Endothelial cell of umbilical vein (primary cell): Measurements from ENCODE around the gene DAB2. TPM values are rescaled to one million over a fixed set of nuclear protein-coding genes. Genes with fewer than 3 reads are reported as not detected.

Experiments
- BruUV-seq: library from RNA; stranded (reverse); fragments of 400-500 nt; replicated peaks from 2 replicates; lab custom pipeline; 2021; lab: Mats Ljungman, UMichigan
- CTCF ChIA-PET: fragments of 300-600, 350-600 bp; sonication (Branson Sonifier 250); formaldehyde crosslinking; loops from one replicate; lab custom pipeline; 2021; ENCODE audit warnings: antibody characterized with exemption, inconsistent platforms; lab: Charles Lee
- POLR2A ChIA-PET: fragments of 300-600, 350-600 bp; sonication (Branson Sonifier 250); formaldehyde crosslinking; loops from one replicate; lab custom pipeline; 2021; ENCODE audit warnings: antibody characterized with exemption, inconsistent platforms; lab: Charles Lee
- DNase-seq: peaks from one replicate; pipeline ENCODE4 v3.0.0-alpha.2; 2011; ENCODE audit warnings: low read depth, low spot score
- FAIRE-seq: peaks from 2 replicates; lab custom pipeline; 2011; peaks lifted over from hg19 to GRCh38; lab: Jason Lieb, UNC
- H2AFZ ChIP-seq: 2 replicates; pipeline ENCODE4 v1.6.0; 2012; ENCODE audit warnings: low read depth, low read length, control low read depth, inconsistent platforms
- H3K27ac ChIP-seq: 2 replicates; pipeline ENCODE4 v1.5.1; 2011; ENCODE audit warnings: low read depth, mild to moderate bottlenecking, control low read depth, low read length, moderate library complexity; ENCODE audit not compliant: insufficient read depth
- H3K27me3 ChIP-seq, 2 experiments: 2 replicates each; pipeline versions ENCODE4 v1.6.0 to v1.6.1; 2011; ENCODE audit warnings: low read length in 2 of 2, mixed read lengths in 1 of 2; ENCODE audit not compliant: control insufficient read depth in 2 of 2, insufficient read depth in 2 of 2
- H3K36me3 ChIP-seq, 2 experiments: 2 replicates in 1 of 2; 3 replicates in 1 of 2; pipeline ENCODE4 v1.5.1; 2011; ENCODE audit warnings: low read length in 2 of 2, mild to moderate bottlenecking in 1 of 2, moderate library complexity in 1 of 2; ENCODE audit not compliant: control insufficient read depth in 2 of 2, insufficient read depth in 2 of 2; ENCODE audit errors: extremely low read depth in 1 of 2
- H3K4me1 ChIP-seq: 3 replicates; pipeline ENCODE4 v1.5.1; 2011; ENCODE audit warnings: mild to moderate bottlenecking, low read length; ENCODE audit not compliant: control insufficient read depth, insufficient read depth; ENCODE audit errors: extremely low read depth
- H3K4me2 ChIP-seq: 2 replicates; pipeline ENCODE4 v1.6.1; 2011; ENCODE audit warnings: low read length, control low read depth, mixed read lengths; ENCODE audit not compliant: insufficient read depth
- H3K4me3 ChIP-seq, 3 experiments: fragments of 200-600 bp in 1 of 3; sonication (generic), shearing (Covaris generic) in 1 of 3; replicated peaks in 1 of 3; 2 replicates each; pipeline ENCODE4 v1.5.1; 2011 to 2016; ENCODE audit warnings: control low read depth in 3 of 3, low read length in 3 of 3, mild to moderate bottlenecking in 2 of 3, inconsistent platforms in 1 of 3, low read depth in 1 of 3, moderate library complexity in 1 of 3; ENCODE audit not compliant: insufficient read depth in 1 of 3
- H3K79me2 ChIP-seq: 2 replicates; pipeline ENCODE4 v1.6.0; 2012; ENCODE audit warnings: low read length, inconsistent platforms; ENCODE audit not compliant: control insufficient read depth, insufficient read depth
- H3K9ac ChIP-seq: replicated peaks from 2 replicates; pipeline ENCODE3; 2011; ENCODE audit warnings: low read length, control low read depth; ENCODE audit not compliant: insufficient read depth; ENCODE audit errors: extremely low read depth
- H3K9me1 ChIP-seq: replicated peaks from 3 replicates; pipeline ENCODE4 v1.6.0; 2011; ENCODE audit warnings: mild to moderate bottlenecking, low read length; ENCODE audit not compliant: control insufficient read depth, insufficient read depth; ENCODE audit errors: extremely low read depth
- H3K9me3 ChIP-seq: replicated peaks from 2 replicates; pipeline ENCODE4 v1.5.1; 2012; ENCODE audit warnings: low read length, inconsistent platforms; ENCODE audit not compliant: control insufficient read depth, insufficient read depth
- H4K20me1 ChIP-seq: replicated peaks from 2 replicates; pipeline ENCODE3; 2011; ENCODE audit warnings: mild to moderate bottlenecking, low read length; ENCODE audit not compliant: control insufficient read depth, insufficient read depth; ENCODE audit errors: extremely low read depth
- EZH2 ChIP-seq: IDR thresholded peaks from 2 replicates; pipeline ENCODE4 v1.6.1; 2012; ENCODE audit warnings: borderline replicate concordance, low read depth, mild to moderate bottlenecking, moderate library complexity, low read length, inconsistent platforms; ENCODE audit not compliant: severe bottlenecking
- FOS ChIP-seq: IDR thresholded peaks from 2 replicates; pipeline ENCODE4 v1.6.1; 2011; ENCODE audit warnings: mild to moderate bottlenecking, low read length, moderate library complexity, borderline replicate concordance; ENCODE audit not compliant: insufficient read depth
- GATA2 ChIP-seq: IDR thresholded peaks from 2 replicates; pipeline ENCODE4 v1.7.0; 2011; ENCODE audit warnings: low read depth, mild to moderate bottlenecking, moderate library complexity, mixed read lengths, low read length; ENCODE audit not compliant: insufficient read length, insufficient read depth
- JUN ChIP-seq: IDR thresholded peaks from 2 replicates; pipeline ENCODE4 v1.6.1; 2011; ENCODE audit warnings: borderline replicate concordance, low read depth; ENCODE audit not compliant: insufficient read length, insufficient read depth
- MYC ChIP-seq: IDR thresholded peaks from one replicate; pipeline ENCODE4 v1.6.1; 2011; ENCODE audit warnings: mild to moderate bottlenecking, low read depth, low read length
- POLR2A ChIP-seq: IDR thresholded peaks from 2 replicates; pipeline ENCODE4 v1.6.1; 2012; ENCODE audit warnings: low read depth, mild to moderate bottlenecking, control low read depth, low read length
- POLR2AphosphoS5 ChIP-seq: IDR thresholded peaks from 2 replicates; pipeline ENCODE4 v1.6.1; 2012; ENCODE audit warnings: low read depth, mild to moderate bottlenecking, control low read depth, low read length, moderate library complexity; ENCODE audit not compliant: insufficient read depth
- dilution Hi-C: fragments of 300-500 bp; cut with MboI; formaldehyde crosslinking; loops from one replicate; pipeline ENCODE4 v1.15.0; 2019; ENCODE audit warnings: low sequenced_read_pairs; ENCODE audit not compliant: extremely low pct_ligation_motif_present
- intact Hi-C: fragments of 100-400 bp; cut with micrococcal nuclease; formaldehyde crosslinking; loops from one replicate; pipeline ENCODE4 v1.10.0; 2022
- polyA plus RNA-seq, 4 experiments: library from polyadenylated mRNA; depleted of rRNA in 3 of 4; stranded (reverse) in 3 of 4; unstranded in 1 of 4; fragments of >200 nt; gene quantifications; 2 replicates each; pipeline versions ENCODE4 v1.2.1 to v1.2.3, GENCODE V29; 2011 to 2012; ENCODE audit warnings: missing spikeins in 1 of 4
- total RNA-seq: library from RNA; stranded (reverse); gene quantifications from 2 replicates; pipeline ENCODE4 v1.2.3, GENCODE V29; 2021
- TF ChIP-seq, protein P1 (sequence below), 2 donors: IDR thresholded peaks; 1 replicate in 1 of 2; 2 replicates in 1 of 2; pipeline ENCODE4 v1.5.1; 2011; ENCODE audit warnings: low read length in 2 of 2, mild to moderate bottlenecking in 2 of 2, moderate library complexity in 2 of 2, control low read depth in 1 of 2, inconsistent platforms in 1 of 2, low read depth in 1 of 2; ENCODE audit not compliant: insufficient read depth in 1 of 2; ENCODE audit errors: extremely low read depth in 1 of 2
- TF ChIP-seq, protein P2 (sequence below): IDR thresholded peaks from 2 replicates; pipeline ENCODE4 v1.6.1; 2011; ENCODE audit not compliant: insufficient read depth, insufficient read length

DAB2 gene
- total and polyA plus RNA-seq, 2 donors (not counting 3 experiments of a cell fraction or from before 2014, with no cell fraction given), result 168 to 283 TPM

DNA sequence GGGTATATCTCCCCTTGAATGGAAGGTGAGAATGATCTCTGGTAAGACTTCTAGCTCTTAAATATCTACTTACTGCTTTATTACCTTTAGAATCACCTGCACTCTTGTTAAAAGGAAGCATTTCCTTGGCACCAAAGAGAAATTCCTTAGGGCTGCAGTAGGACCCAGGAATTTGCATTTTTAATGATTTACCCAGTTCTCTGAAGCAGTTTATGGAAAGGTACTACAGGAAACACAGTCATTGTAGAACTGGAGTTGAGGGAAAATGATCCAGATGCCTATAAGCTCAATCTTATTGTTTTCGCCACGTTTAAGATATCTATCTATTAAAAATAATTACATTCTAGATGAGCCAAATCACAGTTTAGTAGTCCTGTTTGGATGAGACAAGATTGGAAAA, 51.0 kb downstream of the DAB2 start:
- no peaks in the 10 kb centered on the region for H4K20me1 ChIP-seq
- H3K9me1 ChIP-seq, result no peaks in the 10 kb centered on the region
- BruUV-seq, result no TSS peak
- H3K4me2 ChIP-seq, result no peak overlapping the region
- no peak overlapping the region for H2AFZ ChIP-seq
- TF ChIP-seq MYC (no peak), EZH2 (no peak), POLR2AphosphoS5 (no peak), POLR2A (no peak), JUN (no peak), FOS (no peak), GATA2 (no peak)
- TF ChIP-seq, protein P1, sequence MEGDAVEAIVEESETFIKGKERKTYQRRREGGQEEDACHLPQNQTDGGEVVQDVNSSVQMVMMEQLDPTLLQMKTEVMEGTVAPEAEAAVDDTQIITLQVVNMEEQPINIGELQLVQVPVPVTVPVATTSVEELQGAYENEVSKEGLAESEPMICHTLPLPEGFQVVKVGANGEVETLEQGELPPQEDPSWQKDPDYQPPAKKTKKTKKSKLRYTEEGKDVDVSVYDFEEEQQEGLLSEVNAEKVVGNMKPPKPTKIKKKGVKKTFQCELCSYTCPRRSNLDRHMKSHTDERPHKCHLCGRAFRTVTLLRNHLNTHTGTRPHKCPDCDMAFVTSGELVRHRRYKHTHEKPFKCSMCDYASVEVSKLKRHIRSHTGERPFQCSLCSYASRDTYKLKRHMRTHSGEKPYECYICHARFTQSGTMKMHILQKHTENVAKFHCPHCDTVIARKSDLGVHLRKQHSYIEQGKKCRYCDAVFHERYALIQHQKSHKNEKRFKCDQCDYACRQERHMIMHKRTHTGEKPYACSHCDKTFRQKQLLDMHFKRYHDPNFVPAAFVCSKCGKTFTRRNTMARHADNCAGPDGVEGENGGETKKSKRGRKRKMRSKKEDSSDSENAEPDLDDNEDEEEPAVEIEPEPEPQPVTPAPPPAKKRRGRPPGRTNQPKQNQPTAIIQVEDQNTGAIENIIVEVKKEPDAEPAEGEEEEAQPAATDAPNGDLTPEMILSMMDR (IDR thresholded peaks at IDR 0.05; ENCODE audit: extremely low read depth in 1 of 2, insufficient read depth in 1 of 2, low read depth in 1 of 2, low read length in 2 of 2), result no peak
- TF ChIP-seq, protein P2, sequence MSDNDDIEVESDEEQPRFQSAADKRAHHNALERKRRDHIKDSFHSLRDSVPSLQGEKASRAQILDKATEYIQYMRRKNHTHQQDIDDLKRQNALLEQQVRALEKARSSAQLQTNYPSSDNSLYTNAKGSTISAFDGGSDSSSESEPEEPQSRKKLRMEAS, result no peak
- no peak overlapping the region for H3K4me3 ChIP-seq
- no peak overlapping the region for H3K27ac ChIP-seq
- POLR2A ChIA-PET, result no interaction called here
- H3K27me3 ChIP-seq, result no peaks in the 10 kb centered on the region
- no peak for FAIRE-seq
- dilution Hi-C loops (no loop called here), intact Hi-C loops (no loop called here)
- no peaks in the 10 kb centered on the region for H3K79me2 ChIP-seq
- no peaks in the 10 kb centered on the region for H3K4me1 ChIP-seq
- CTCF ChIA-PET, result interaction anchor here (1.4 to 3.8 kb wide), 2 partner anchors 156 to 174 kb away, joined by 8 to 14 read pairs; no protein-coding TSS in a partner anchor
- no peaks in the 10 kb centered on the region for H3K9me3 ChIP-seq
- no peak overlapping the region for H3K9ac ChIP-seq
- DNase-seq, result no peak
- H3K36me3 ChIP-seq, result peaks cover 40 to 62% of the 10 kb centered on the region in 2 experiments
